Cerebellar nuclear complex (tissue), 1 donor: ENCODE measurements around the gene MKRN1.
"Not testable (repeated sequence)": the region's sequence is repeated elsewhere in the genome, so short reads cannot be mapped to it uniquely, and the experiment has no call there.

Source experiments
- DNase-seq, 2 experiments: peaks; one replicate each; lab custom pipeline; 2025; lab: John Stamatoyannopoulos, UW

Gene MKRN1

GRCh38 chr7:140435252-140435895, 43.9 kb downstream of the MKRN1 start:
- DNase-seq, result no peak

- DNase-seq, result no peak
Observed at GRCh38 chr7:140433396-140433795, 45.9 kb downstream of the MKRN1 start.

DNA sequence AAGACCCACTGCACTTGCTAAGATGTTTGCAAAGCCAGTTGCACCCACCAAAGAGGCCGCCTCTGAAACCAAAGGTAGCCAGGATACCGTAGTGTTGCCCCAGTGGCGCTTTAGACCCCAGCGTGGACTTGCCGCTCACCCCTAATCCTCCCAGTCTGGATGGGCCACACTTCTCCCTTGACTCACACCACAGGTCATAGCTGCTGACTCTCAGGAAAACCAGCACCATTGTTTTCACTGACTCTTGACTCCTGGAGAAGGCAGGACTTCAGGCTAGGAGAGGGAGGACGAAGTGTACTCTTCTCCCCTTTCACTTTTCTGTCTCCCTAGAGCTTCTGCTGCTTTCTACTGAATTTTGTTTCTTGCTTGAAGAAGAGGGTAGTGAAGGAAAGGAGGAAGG, 53.2 kb downstream of the MKRN1 start:
- no peak for DNase-seq

DNA sequence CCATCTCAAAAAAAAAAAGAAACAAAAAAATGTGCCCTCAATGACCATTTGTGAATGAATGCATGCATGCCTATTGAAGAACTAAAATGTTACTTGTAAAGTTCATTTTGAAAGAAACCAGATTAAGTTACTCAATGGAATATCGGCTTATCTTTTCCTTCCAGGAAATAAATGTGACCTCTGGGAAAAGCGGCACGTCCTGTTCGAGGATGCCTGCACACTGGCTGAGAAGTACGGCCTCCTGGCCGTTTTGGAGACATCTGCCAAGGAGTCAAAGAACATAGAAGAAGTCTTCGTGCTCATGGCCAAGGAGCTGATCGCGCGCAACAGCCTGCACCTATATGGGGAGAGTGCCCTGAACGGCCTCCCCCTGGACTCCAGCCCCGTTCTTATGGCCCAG, 53.6 kb downstream of the MKRN1 start:
- DNase-seq, result no peak

DNA sequence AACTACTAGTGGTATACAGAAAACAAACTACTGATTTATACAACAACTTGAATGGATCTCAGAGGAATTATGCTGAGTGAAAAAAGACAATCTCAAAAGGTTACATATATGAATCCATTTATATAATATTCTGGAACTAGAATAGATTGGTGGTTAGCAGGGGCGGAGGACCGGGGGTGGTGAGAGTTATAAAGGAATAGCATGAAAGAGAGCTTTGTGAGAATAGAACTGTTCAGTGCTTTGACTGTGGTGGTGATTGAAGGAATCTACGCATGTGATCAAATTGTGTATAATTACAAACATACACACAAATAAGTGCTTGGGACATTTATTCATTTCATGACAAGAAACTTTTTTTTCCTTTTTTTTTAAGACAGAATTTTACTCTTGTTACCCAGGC, 55.8 kb downstream of the MKRN1 start:
- no peak for DNase-seq

GRCh38 chr7:140421521-140421920, 57.8 kb downstream of the MKRN1 start:
- no peak for DNase-seq

DNA sequence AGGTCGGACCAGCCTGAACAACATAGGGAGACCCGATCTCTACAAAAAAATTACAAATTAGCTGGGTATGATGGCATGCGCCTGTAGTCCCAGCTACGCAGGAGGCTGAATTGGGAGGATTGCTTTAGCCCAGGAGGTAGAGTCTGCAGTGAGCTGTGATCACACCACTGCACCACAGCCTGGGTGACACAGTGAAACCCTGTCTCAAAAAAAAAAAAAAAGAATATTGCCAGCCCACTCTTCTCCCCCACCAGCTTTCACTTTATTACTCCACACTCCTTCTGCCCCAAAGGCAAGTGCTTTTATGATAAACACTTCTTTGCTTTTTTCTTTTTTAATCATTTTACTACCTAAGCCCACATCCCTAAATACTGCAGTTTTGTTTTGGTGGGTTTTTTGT, 60.7 kb downstream of the MKRN1 start:
- DNase-seq, result no peak

DNA sequence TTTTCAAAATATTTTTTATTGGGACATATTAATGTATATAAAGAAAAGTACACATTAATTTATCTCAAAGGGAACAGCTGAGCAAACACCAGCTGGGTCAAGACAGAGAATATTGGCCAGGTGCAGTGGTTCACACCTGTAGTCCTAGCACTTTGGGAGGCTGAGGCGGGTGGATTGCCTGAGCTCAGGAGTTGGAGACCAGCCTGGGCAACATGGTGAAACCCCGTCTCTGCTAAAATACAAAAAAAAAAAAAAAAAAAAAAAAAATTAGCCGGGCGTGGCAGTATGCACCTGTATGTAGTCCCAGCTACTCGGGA, 61.2 kb downstream of the MKRN1 start:
- not testable (repeated sequence) for DNase-seq

DNA sequence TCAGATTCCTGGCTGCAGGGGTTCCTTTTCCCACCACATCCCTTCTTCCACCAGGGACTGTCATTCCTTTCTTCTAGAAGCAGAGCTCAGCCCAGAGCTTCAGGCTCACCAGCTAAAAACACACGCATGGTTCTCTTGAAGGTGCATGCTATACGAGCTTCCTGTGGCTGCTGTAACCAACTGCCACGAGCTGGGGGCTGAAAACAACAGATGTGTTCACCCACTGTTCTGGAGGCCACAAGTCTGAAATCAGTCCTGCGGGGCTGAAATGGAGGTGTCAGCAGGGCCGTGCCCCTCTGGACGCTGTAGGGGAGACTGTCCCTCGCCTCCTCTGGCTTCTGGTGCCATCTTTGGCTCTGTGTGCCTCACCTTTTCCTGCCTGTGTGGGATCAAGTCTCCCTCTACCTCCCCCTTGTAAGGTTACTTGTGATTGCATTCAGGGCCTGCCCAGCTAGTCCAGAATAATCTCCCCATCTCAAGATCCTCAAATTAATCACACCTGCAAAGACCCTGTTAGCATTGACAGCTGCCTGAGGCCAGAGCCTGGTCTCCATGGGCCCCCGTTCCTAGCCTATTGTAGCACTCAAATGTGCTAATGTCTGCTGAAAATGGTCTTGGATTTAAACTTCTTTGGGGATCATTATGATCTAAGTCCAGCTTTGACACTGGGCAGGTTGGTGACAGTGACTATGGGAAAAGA, 61.7 kb downstream of the MKRN1 start:
- DNase-seq, result no peak

GRCh38 chr7:140416560-140416959, 62.7 kb downstream of the MKRN1 start:
- no peak for DNase-seq

DNA sequence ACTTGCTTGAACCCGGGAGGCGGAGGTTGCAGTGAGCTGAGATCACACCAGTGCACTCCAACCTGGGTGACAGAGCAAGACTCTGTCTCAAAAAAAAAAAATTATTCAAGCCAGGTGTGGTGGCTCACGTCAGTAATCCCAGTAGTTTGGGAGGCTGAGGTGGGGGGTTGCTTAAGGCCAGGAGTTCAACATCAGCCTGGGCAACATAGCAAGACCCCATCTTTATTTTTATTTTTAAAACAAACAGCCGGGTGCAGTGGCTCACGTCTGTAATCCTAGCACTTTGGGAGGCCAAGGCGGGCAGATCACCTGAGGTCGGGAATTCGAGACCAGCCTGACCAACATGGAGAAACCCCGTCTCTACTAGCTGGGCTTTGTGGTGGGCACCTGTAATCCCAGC, 63.5 kb downstream of the MKRN1 start:
- not testable (repeated sequence) for DNase-seq

DNA sequence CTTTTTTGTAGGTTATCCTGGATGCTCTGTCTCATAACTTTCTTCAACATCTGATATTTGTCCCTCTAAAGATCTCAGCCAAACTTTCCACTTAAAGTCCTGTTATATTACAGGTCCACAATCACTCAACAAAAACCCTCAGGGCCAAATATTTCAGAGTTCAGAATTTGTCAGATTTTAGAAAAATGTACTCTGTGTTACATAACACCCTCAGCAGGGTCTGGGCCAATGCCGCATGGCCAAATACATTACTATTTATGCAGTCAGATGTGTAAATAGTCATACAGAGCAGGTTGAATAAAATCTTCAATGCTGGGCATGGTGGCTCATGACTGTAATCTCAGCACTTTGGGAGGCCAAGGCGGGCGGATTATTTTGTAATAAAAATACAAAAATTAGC, 63.9 kb downstream of the MKRN1 start:
- DNase-seq, result no peak

GRCh38 chr7:140404565-140405065, 74.7 kb downstream of the MKRN1 start:
- DNase-seq, result no peak

DNA sequence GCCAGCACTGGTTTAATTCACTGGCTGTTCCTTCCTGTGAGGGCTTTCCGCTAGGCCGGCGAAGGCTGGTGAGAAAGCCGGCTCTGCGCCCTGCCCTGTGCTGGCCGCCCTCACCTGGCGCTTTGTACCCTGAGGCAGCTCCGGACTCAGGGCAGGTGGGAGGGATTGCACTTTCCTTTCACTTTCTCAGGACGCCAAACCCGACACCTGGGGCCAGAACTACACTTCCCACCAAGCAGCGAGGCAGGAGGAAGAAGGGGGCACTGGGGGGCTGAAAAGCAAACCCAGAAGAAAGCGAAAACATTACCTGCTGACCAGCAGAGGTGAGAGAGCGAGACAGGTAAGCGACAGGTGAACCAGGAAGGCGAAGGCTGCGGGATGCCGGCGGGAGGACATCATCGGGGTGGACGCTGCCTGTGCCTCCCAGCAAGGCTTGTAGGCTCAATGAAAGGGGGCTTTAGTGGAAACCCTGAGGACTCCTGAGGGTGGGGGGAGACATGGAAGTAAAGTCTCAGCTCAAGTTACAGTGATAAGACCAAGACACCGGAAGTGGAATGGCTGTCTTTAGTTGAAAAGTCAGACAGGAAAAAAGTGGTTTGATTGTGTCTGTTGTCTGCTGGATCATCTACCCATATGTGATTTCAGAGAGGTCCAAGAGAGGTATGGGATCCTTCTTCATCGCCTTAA, 75.3 kb downstream of the MKRN1 start, which contains the start of gene RAB19:
TSS of gene RAB19 (plus strand) at position 181 of the 687 bp plus-strand sequence. CDS start 3,589 bp downstream, outside the sequence.
- no peak for DNase-seq
